Thyroid gland (tissue), 4 donors: ENCODE data around the gene GTF2H1. TPM values are rescaled to one million over a fixed set of nuclear protein-coding genes. Genes with fewer than 3 reads are reported as not detected.
A peak's percentile ranks its signal among the peaks of the same experiment; 100 is the strongest.

ENCODE experiments used
- DNase-seq, 2 donors: peaks; one replicate each; pipeline ENCODE4 v3.0.0-alpha.2; 2019
- H3K27ac ChIP-seq, 3 donors: fragments of 200-600 bp; sonication (generic); 1 replicate in 2 of 3; 2 replicates in 1 of 3; pipeline ENCODE4 v1.5.1; 2016 to 2019; ENCODE audit warnings: mild to moderate bottlenecking in 1 of 3, moderate library complexity in 1 of 3
- H3K27me3 ChIP-seq: fragments of 200-600 bp; sonication (generic); one replicate; pipeline ENCODE4 v1.5.1; 2019
- H3K36me3 ChIP-seq, 2 donors: fragments of 200-600 bp; sonication (generic); one replicate each; pipeline ENCODE4 v1.5.1; 2016 to 2019
- H3K4me1 ChIP-seq, 2 donors: fragments of 200-600 bp; sonication (generic); one replicate each; pipeline ENCODE4 v1.5.1; 2017 to 2019
- H3K4me3 ChIP-seq, 3 donors: fragments of 200-600 bp; sonication (generic); replicated peaks in 1 of 3; 1 replicate in 2 of 3; 2 replicates in 1 of 3; pipeline ENCODE4 v1.5.1; 2016; ENCODE audit warnings: mild to moderate bottlenecking in 1 of 3
- H3K9me3 ChIP-seq: fragments of 200-600 bp; sonication (generic); one replicate; pipeline ENCODE4 v1.5.1; 2017
- POLR2A ChIP-seq, 2 donors: fragments of 450-650 bp; IDR thresholded peaks; one replicate each; pipeline ENCODE4 v1.6.1; 2017; ENCODE audit warnings: antibody characterized with exemption in 2 of 2, mild to moderate bottlenecking in 2 of 2, moderate library complexity in 1 of 2
- WGBS, 2 donors: methylation state at CpG; one replicate each; pipeline ENCODE4 v1.1.5; 2017; 5-methylcytosine and 5-hydroxymethylcytosine counted together
- intact Hi-C: fragments of 100-400 bp; cut with DNase I; formaldehyde crosslinking; loops from one replicate; pipeline ENCODE4 v1.15.1; 2023
- total RNA-seq, 4 donors: library from RNA; depleted of rRNA; stranded (reverse); fragments of >200 nt; gene quantifications; one replicate each; pipeline ENCODE4 v1.2.3, GENCODE V29; 2016
- TF ChIP-seq, protein P1 (sequence below), 6 experiments: fragments of 200-600 bp in 3 of 6; fragments of 450-650 bp in 3 of 6; sonication (generic) in 3 of 6; IDR thresholded peaks; one replicate each; pipeline ENCODE4 v1.5.1; 2016 to 2019; ENCODE audit warnings: antibody characterized with exemption in 6 of 6, mild to moderate bottlenecking in 2 of 6, inconsistent platforms in 1 of 6, moderate library complexity in 1 of 6

The GTF2H1 gene
- total RNA-seq, 4 donors from 2014 or later: 61.9 to 81.4 (median 72.4) TPM

- peak overlapping the region; percentile 34 to 76 (median 74) for H3K27ac ChIP-seq
- DNase-seq: no peak
- intact Hi-C loops: no loop called here
- 78 to 89% methylated on average over 3 of the region's 3 CpGs for WGBS, 2 donors
- TF ChIP-seq, protein P1, sequence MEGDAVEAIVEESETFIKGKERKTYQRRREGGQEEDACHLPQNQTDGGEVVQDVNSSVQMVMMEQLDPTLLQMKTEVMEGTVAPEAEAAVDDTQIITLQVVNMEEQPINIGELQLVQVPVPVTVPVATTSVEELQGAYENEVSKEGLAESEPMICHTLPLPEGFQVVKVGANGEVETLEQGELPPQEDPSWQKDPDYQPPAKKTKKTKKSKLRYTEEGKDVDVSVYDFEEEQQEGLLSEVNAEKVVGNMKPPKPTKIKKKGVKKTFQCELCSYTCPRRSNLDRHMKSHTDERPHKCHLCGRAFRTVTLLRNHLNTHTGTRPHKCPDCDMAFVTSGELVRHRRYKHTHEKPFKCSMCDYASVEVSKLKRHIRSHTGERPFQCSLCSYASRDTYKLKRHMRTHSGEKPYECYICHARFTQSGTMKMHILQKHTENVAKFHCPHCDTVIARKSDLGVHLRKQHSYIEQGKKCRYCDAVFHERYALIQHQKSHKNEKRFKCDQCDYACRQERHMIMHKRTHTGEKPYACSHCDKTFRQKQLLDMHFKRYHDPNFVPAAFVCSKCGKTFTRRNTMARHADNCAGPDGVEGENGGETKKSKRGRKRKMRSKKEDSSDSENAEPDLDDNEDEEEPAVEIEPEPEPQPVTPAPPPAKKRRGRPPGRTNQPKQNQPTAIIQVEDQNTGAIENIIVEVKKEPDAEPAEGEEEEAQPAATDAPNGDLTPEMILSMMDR (IDR thresholded peaks at IDR 0.05): no peak
- H3K9me3 ChIP-seq: no peaks in the 10 kb centered on the region
- H3K36me3 ChIP-seq: peaks cover 5 to 11% of the 10 kb centered on the region in 2 donors
- no peak overlapping the region for H3K4me3 ChIP-seq
- H3K27me3 ChIP-seq: no peaks in the 10 kb centered on the region
- H3K4me1 ChIP-seq: peaks cover 24 to 51% of the 10 kb centered on the region in 2 donors
Measured at GRCh38 chr11:18312012-18312411, 10.4 kb upstream of the GTF2H1 start.

DNA sequence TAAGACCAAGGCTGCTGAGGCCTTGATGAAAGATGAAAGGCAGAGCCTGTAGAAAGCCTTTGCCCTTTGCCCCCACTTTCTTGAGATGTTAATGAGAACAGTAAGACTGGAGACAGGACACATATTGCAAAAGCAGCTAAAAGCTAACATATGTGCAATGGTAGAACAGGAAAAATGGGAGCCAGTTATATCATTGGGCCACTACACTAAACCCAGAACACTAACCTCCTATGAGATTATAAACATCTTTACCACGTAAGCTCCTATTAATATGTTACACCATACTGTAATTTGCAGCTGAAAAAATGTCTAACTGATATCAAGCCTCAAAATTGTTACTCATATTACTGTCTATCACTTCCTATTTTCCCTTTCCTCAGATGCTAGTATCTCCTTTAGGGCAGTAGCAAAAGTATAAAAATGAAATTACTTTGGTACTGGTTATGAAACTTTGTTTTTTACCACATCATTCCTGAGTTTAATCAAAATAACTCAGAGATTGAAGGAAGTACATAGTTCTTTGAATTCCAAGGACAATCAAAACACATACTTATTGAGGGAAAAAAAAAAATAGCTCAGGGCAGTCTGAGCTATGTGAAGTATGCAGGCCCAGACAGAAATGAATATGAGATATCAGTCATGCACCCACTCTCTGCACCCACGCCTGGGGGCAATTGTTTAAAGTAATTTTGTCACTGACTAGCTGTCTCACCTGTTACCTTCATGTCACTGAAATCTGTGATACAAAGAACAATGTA is 9.5 kb upstream of the GTF2H1 start:
- 59% methylated on average over 2 of the region's 2 CpGs for WGBS, 2 donors
- Histone ChIP-seq H3K36me3 (peaks cover 5 to 9% of the 10 kb centered on the region in 2 donors), H3K4me3 (no peak overlapping the region), H3K27ac (peak overlapping the region; percentile 74 to 79 (median 76)), H3K9me3 (no peaks in the 10 kb centered on the region), H3K27me3 (no peaks in the 10 kb centered on the region), H3K4me1 (peaks cover 24 to 51% of the 10 kb centered on the region in 2 donors)
- TF ChIP-seq, protein P1 (IDR thresholded peaks at IDR 0.05): no peak
- no peak for TF ChIP-seq POLR2A (IDR thresholded peaks at IDR 0.05)
- intact Hi-C loops: no loop called here
- DNase-seq: no peak

DNA sequence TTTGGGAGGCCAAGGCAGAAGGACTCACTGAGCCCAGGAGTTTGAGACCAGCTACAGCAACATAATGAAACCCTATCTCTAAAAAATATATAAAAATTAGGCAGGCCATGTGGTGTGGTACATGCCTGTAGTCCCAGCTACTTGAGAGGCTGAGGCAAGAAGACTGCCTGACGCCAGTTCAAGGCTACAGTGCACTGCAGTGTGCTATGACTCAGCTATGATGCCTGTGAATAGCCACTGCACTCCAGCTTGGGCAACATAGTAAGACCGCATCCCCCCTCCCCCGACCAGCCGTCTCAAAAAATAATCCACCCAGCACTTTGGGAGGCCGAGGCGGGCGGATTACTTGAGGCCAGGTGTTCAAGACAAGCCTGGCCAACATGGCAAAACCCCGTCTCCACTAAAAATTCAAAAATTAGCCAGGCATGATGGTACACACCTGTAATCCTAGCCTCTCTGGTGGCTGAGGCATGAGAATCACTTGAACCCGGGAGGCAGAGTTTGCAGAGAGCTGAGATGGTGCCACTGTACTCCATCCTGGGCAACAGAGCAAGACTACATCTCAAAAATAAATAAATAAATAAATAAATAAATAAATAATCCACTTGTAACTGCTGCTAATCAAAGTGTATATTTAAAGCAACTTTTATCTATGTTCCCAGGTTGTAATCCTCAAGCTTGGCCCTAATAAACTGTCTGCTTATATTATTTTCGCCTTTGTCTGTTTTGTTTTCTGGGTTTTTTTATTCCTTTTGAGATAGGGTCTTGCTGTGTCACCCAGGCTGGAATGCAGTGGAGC is 8.2 kb upstream of the GTF2H1 start:
- H3K4me3 ChIP-seq: no peak overlapping the region
- H3K4me1 ChIP-seq: peaks cover 24 to 48% of the 10 kb centered on the region in 2 donors
- no peaks in the 10 kb centered on the region for H3K36me3 ChIP-seq
- TF ChIP-seq, protein P1 (IDR thresholded peaks at IDR 0.05): no peak
- TF ChIP-seq POLR2A (IDR thresholded peaks at IDR 0.05): no peak
- WGBS, 2 donors: 86 to 95% methylated on average over 10 of the region's 10 CpGs
- DNase-seq: no peak
- no peaks in the 10 kb centered on the region for H3K9me3 ChIP-seq
- H3K27me3 ChIP-seq: no peaks in the 10 kb centered on the region
- intact Hi-C loops: no loop called here
- H3K27ac ChIP-seq: peak overlapping the region; percentile 51 to 79 (median 74)

- Histone ChIP-seq H3K27ac (peak overlapping the region in 1 of 3 donors; percentile 51), H3K4me3 (no peak overlapping the region), H3K9me3 (no peaks in the 10 kb centered on the region), H3K4me1 (peaks cover 24 to 43% of the 10 kb centered on the region in 2 donors), H3K27me3 (no peaks in the 10 kb centered on the region), H3K36me3 (no peaks in the 10 kb centered on the region)
- intact Hi-C loops: no loop called here
- WGBS, 2 donors: 91% methylated on average over 9 of the region's 9 CpGs
- no peak for DNase-seq
- TF ChIP-seq POLR2A (IDR thresholded peaks at IDR 0.05): no peak
- TF ChIP-seq, protein P1 (IDR thresholded peaks at IDR 0.05): no peak
Measured at GRCh38 chr11:18314784-18315523, 7.4 kb upstream of the GTF2H1 start.
